IMR-90 (cell line): Measurements from ENCODE around the gene TSKU. TPM values are rescaled to one million over a fixed set of nuclear protein-coding genes. Genes with fewer than 3 reads are reported as not detected.

Source experiments
- ATAC-seq: fragments of 200-7000 bp; cut with Tn5 transposase; 2 replicates; pipeline ENCODE4 v1.9.1; 2020; ENCODE audit warnings: low read depth, mild to moderate bottlenecking, moderate library complexity
- BruUV-seq: library from RNA; stranded (reverse); fragments of 400-500 nt; replicated peaks from 2 replicates; lab custom pipeline; 2021; lab: Mats Ljungman, UMichigan
- CTCF ChIA-PET: fragments of 300-600 bp; formaldehyde crosslinking; extraction: SDS; loops from one replicate; lab custom pipeline; 2021; ENCODE audit warnings: antibody characterized with exemption; lab: Yijun Ruan, JAX
- POLR2A ChIA-PET: fragments of 300-600 bp; sonication (Branson Sonifier 250); formaldehyde crosslinking; loops from one replicate; lab custom pipeline; 2022; ENCODE audit warnings: antibody characterized with exemption; ENCODE audit not compliant: unreplicated experiment; lab: Charles Lee
- DNase-seq: peaks from one replicate; pipeline ENCODE4 v3.0.0; 2013
- H2AFZ ChIP-seq: replicated peaks from 2 replicates; pipeline ENCODE3; 2013; ENCODE audit warnings: low read length, mild to moderate bottlenecking; ENCODE audit not compliant: poor library complexity
- H2AK5ac ChIP-seq: 2 replicates; pipeline ENCODE4 v1.6.1; 2013; ENCODE audit warnings: low read depth, low read length, inconsistent platforms
- H2AK9ac ChIP-seq: replicated peaks from 2 replicates; pipeline ENCODE3; 2013; ENCODE audit warnings: mild to moderate bottlenecking, low read depth, low read length, moderate library complexity; ENCODE audit not compliant: poor library complexity
- H2BK120ac ChIP-seq: 2 replicates; pipeline ENCODE4 v1.6.1; 2013; ENCODE audit warnings: low read depth, low read length, inconsistent platforms
- H2BK15ac ChIP-seq: 3 replicates; pipeline ENCODE4 v1.6.1; 2013; ENCODE audit warnings: low read depth, low read length, inconsistent platforms
- H2BK20ac ChIP-seq: 2 replicates; pipeline ENCODE4 v1.6.1; 2013; ENCODE audit warnings: low read depth, mild to moderate bottlenecking, inconsistent platforms, low read length, moderate library complexity
- H2BK5ac ChIP-seq: 2 replicates; pipeline ENCODE4 v1.6.1; 2013; ENCODE audit warnings: mild to moderate bottlenecking, low read depth, low read length, inconsistent platforms; ENCODE audit not compliant: poor library complexity, severe bottlenecking
- H3K14ac ChIP-seq: replicated peaks from 2 replicates; pipeline ENCODE4 v1.6.1; 2013; ENCODE audit warnings: low read depth, low read length, inconsistent platforms
- H3K18ac ChIP-seq: 2 replicates; pipeline ENCODE4 v1.6.1; 2013; ENCODE audit warnings: low read depth, low read length, control low read depth
- H3K23ac ChIP-seq: 2 replicates; pipeline ENCODE4 v1.6.1; 2013; ENCODE audit warnings: low read depth, low read length, inconsistent platforms
- H3K27ac ChIP-seq: 2 replicates; pipeline ENCODE4 v1.5.1; 2013; ENCODE audit warnings: mild to moderate bottlenecking, control low read depth, low read length; ENCODE audit not compliant: insufficient read depth
- H3K27me3 ChIP-seq: 2 replicates; pipeline ENCODE4 v1.6.1; 2013; ENCODE audit warnings: low read length; ENCODE audit not compliant: control insufficient read depth, insufficient read depth
- H3K36me3 ChIP-seq: 2 replicates; pipeline ENCODE4 v1.6.1; 2013; ENCODE audit warnings: low read length, mixed read lengths; ENCODE audit not compliant: control insufficient read depth, insufficient read depth
- H3K4ac ChIP-seq: 2 replicates; pipeline ENCODE4 v1.6.1; 2013; ENCODE audit warnings: low read depth, low read length, inconsistent platforms
- H3K4me1 ChIP-seq: 2 replicates; pipeline ENCODE4 v1.6.1; 2013; ENCODE audit warnings: low read length, mixed read lengths; ENCODE audit not compliant: control insufficient read depth, insufficient read depth
- H3K4me2 ChIP-seq: 2 replicates; pipeline ENCODE4 v1.6.1; 2013; ENCODE audit warnings: low read depth, mild to moderate bottlenecking, control low read depth, low read length, moderate library complexity
- H3K4me3 ChIP-seq: 2 replicates; pipeline ENCODE4 v1.5.1; 2013; ENCODE audit warnings: low read depth, mild to moderate bottlenecking, control low read depth, low read length, moderate library complexity; ENCODE audit not compliant: insufficient read depth
- H3K56ac ChIP-seq: 2 replicates; pipeline ENCODE4 v1.6.1; 2013; ENCODE audit warnings: low read length, inconsistent platforms; ENCODE audit not compliant: insufficient read depth; ENCODE audit errors: extremely low read depth
- H3K79me1 ChIP-seq, 2 experiments: 2 replicates each; pipeline ENCODE4 v1.6.1; 2013; ENCODE audit warnings: low read length in 2 of 2, inconsistent platforms in 1 of 2, low read depth in 1 of 2
- H3K9ac ChIP-seq: 2 replicates; pipeline ENCODE4 v1.6.1; 2013; ENCODE audit warnings: low read depth, low read length, control low read depth
- H3K9me1 ChIP-seq: 2 replicates; pipeline ENCODE4 v1.6.1; 2013; ENCODE audit warnings: low read length, inconsistent platforms; ENCODE audit not compliant: insufficient read depth
- H3K9me3 ChIP-seq: 2 replicates; pipeline ENCODE4 v1.6.1; 2013; ENCODE audit warnings: low read length; ENCODE audit not compliant: control insufficient read depth, insufficient read depth
- H4K20me1 ChIP-seq: 2 replicates; pipeline ENCODE4 v1.6.1; 2013; ENCODE audit warnings: low read length, inconsistent platforms; ENCODE audit not compliant: insufficient read depth
- H4K5ac ChIP-seq: 2 replicates; pipeline ENCODE4 v1.6.1; 2013; ENCODE audit warnings: mild to moderate bottlenecking, low read depth, low read length, control low read depth
- H4K8ac ChIP-seq, 2 experiments: 2 replicates each; pipeline ENCODE4 v1.6.1; 2013; ENCODE audit warnings: low read depth in 2 of 2, low read length in 2 of 2, control low read depth in 1 of 2, inconsistent platforms in 1 of 2
- H4K91ac ChIP-seq: 2 replicates; pipeline ENCODE4 v1.6.1; 2013; ENCODE audit warnings: low read depth, low read length, inconsistent platforms; ENCODE audit not compliant: insufficient read depth
- ELK1 ChIP-seq: fragments of 150-350 bp; IDR thresholded peaks from 2 replicates; pipeline ENCODE4 v1.6.1; 2016; ENCODE audit warnings: low read depth, mild to moderate bottlenecking, low read length, moderate library complexity, borderline replicate concordance
- MXI1 ChIP-seq: IDR thresholded peaks from 2 replicates; pipeline ENCODE4 v1.6.1; 2012; ENCODE audit warnings: low read depth, mild to moderate bottlenecking, low read length, moderate library complexity, borderline replicate concordance
- POLR2A ChIP-seq: IDR thresholded peaks from 2 replicates; pipeline ENCODE4 v1.6.1; 2012; ENCODE audit warnings: mild to moderate bottlenecking, low read depth, low read length
- RAD21 ChIP-seq: IDR thresholded peaks from 2 replicates; pipeline ENCODE4 v1.6.1; 2012; ENCODE audit warnings: low read length, improper control_type of control experiment
- RFX5 ChIP-seq: IDR thresholded peaks from 2 replicates; pipeline ENCODE4 v1.8.0; 2012; ENCODE audit warnings: low read depth, mild to moderate bottlenecking, low read length, moderate library complexity
- WGBS, 2 experiments: methylation state at CpG; one replicate each; pipeline versions ENCODE4 v1.1.5 to v1.1.7; 2013; ENCODE audit warnings: missing lambda C conversion rate in 2 of 2; ENCODE audit not compliant: insufficient read length in 1 of 2; ENCODE audit errors: extremely low coverage in 2 of 2; 5-methylcytosine and 5-hydroxymethylcytosine counted together
- dilution Hi-C: fragments of 300-500 bp; cut with HindIII; formaldehyde crosslinking; loops from one replicate; pipeline ENCODE4 v1.14.3; 2018; ENCODE audit warnings: low sequenced_read_pairs; ENCODE audit not compliant: unreplicated experiment
- in situ Hi-C: fragments of 300-500 bp; cut with MboI; formaldehyde crosslinking; loops from 3 replicates; pipeline ENCODE4 v1.14.3; 2019; ENCODE audit warnings: low sequenced_read_pairs, inconsistent platforms, mixed read lengths
- intact Hi-C: fragments of 100-400 bp; cut with micrococcal nuclease; formaldehyde crosslinking; loops from 2 replicates; pipeline ENCODE4 v1.10.0; 2022
- polyA plus RNA-seq, 3 experiments: library from polyadenylated mRNA; depleted of rRNA; stranded (reverse); fragments of >200 nt; gene quantifications; 2 replicates each; pipeline ENCODE4 v1.2.3, GENCODE V29; 2012; ENCODE audit warnings: low replicate concordance in 1 of 3
- total RNA-seq: library from RNA; depleted of rRNA; stranded (reverse); fragments of >200 nt; gene quantifications from 2 replicates; pipeline ENCODE4 v1.2.3, GENCODE V29; 2012

TSKU gene
- total and polyA plus RNA-seq, 2 of the 4 experiments (the other 2 are of a cell fraction): 6.8 to 26.6 TPM

- BruUV-seq: no TSS peak
- peak overlapping the region; percentile 15; the same call in 1 of the 2 replicates for H3K4me2 ChIP-seq
Measured at GRCh38 chr11:76798671-76799065, 15.5 kb downstream of the TSKU start.

More at GRCh38 chr11:76798671-76799065, 15.5 kb downstream of the TSKU start:
- H3K18ac ChIP-seq: no peak overlapping the region
- intact Hi-C loops: loop anchor here (1.0 kb wide), 1 partner anchor 64 kb away; no protein-coding TSS in a partner anchor
- H2BK120ac ChIP-seq: 0 out of 2 replicates have a peak overlapping the region, but pooled peaks have one; percentile 32
- no peak overlapping the region for H3K14ac ChIP-seq
- H4K91ac ChIP-seq: peak overlapping the region; percentile 40; the same call in 1 of the 2 replicates
- 58% methylated on average over 3 of the region's 9 CpGs; no CpG with 5 or more reads in 1 of the 2 experiments for WGBS, 2 experiments
- ChIA-PET CTCF (interaction anchor here (0.9 to 1.3 kb wide), 2 partner anchors 55 to 64 kb away, joined by 3 to 4 read pairs; no protein-coding TSS in a partner anchor), POLR2A (no interaction called here)
- H3K36me3 ChIP-seq: peaks cover 25% of the 10 kb centered on the region
- H3K4me3 ChIP-seq: no peak overlapping the region
- no peak overlapping the region for H2BK15ac ChIP-seq
- H3K9ac ChIP-seq: no peak overlapping the region
- peak overlapping the region; percentile 83 for H2AK9ac ChIP-seq
- peaks cover 25% of the 10 kb centered on the region for H3K4me1 ChIP-seq
- H4K20me1 ChIP-seq: peaks cover 67% of the 10 kb centered on the region
- H2BK5ac ChIP-seq: no peak overlapping the region
- no peak overlapping the region for H3K56ac ChIP-seq
- ATAC-seq: no peak
- no peak overlapping the region for H3K23ac ChIP-seq
- in situ Hi-C loops: no loop called here
- H2BK20ac ChIP-seq: no peak overlapping the region
- 0 out of 2 replicates have a peak overlapping the region, but pooled peaks have one; percentile 20 for H2AK5ac ChIP-seq
- no peak for TF ChIP-seq RFX5
- TF ChIP-seq RAD21: no peak
- no peak for TF ChIP-seq POLR2A
- TF ChIP-seq ELK1: no peak
- no peak for TF ChIP-seq MXI1
- DNase-seq: no peak
- H4K8ac ChIP-seq: peak overlapping the region in 1 of 2 experiments; percentile 51; a peak in 1 of 4 replicates
- H3K9me1 ChIP-seq: peaks cover 16% of the 10 kb centered on the region
- H2AFZ ChIP-seq: peak overlapping the region; percentile 91
- peaks cover 5 to 20% of the 10 kb centered on the region in 2 experiments; a peak in 1 of 4 replicates for H3K79me1 ChIP-seq
- dilution Hi-C loops: no loop called here
- no peak overlapping the region for H3K27ac ChIP-seq
- H3K27me3 ChIP-seq: no peaks in the 10 kb centered on the region
- no peaks in the 10 kb centered on the region for H3K9me3 ChIP-seq
- peak overlapping the region; percentile 44; the same call in 1 of the 2 replicates for H3K4ac ChIP-seq
- H4K5ac ChIP-seq: no peak overlapping the region
